Activated naive CD8-positive, alpha-beta T cell treated with anti-CD3 and anti-CD28 coated beads, Interleukin-2, amount 50 U/mL, for 24 hours (primary cell): ENCODE data around the gene MAMSTR.
"Not testable (repeated sequence)": the region's sequence is repeated elsewhere in the genome, so short reads cannot be mapped to it uniquely, and the experiment has no call there.

Experiments used
- ATAC-seq: fragments of 150-1000 bp; cut with Tn5 transposase; one replicate; pipeline ENCODE4 v1.10.0; 2021
- DNase-seq: peaks from one replicate; pipeline ENCODE4 v3.0.0; 2021
- H3K27ac Mint-ChIP-seq: one replicate; pipeline ENCODE4 v1.8.0; 2021; ENCODE audit warnings: mild to moderate bottlenecking, mixed read lengths
- H3K27me3 Mint-ChIP-seq: one replicate; pipeline ENCODE4 v1.8.0; 2021; ENCODE audit warnings: mixed read lengths
- H3K36me3 Mint-ChIP-seq: one replicate; pipeline ENCODE4 v1.8.0; 2021; ENCODE audit warnings: low read depth, mixed read lengths
- H3K4me1 Mint-ChIP-seq: one replicate; pipeline ENCODE4 v1.8.0; 2021; ENCODE audit warnings: mixed read lengths
- H3K4me3 Mint-ChIP-seq: one replicate; pipeline ENCODE4 v1.8.0; 2021; ENCODE audit warnings: mild to moderate bottlenecking, moderate library complexity, mixed read lengths
- H3K9me3 Mint-ChIP-seq: one replicate; pipeline ENCODE4 v1.8.0; 2021; ENCODE audit warnings: mixed read lengths

MAMSTR gene

GRCh38 chr19:48695743-48696352 is 23.7 kb downstream of the MAMSTR start, which contains the start of gene FUT2:
FUT2 (plus strand) TSS chr19:48695971; CDS start chr19:48702957, 6,986 bp downstream.
- Mint-ChIP-seq H3K9me3 (no peaks in the 10 kb centered on the region), H3K4me1 (peaks cover 7% of the 10 kb centered on the region), H3K36me3 (no peaks in the 10 kb centered on the region), H3K27ac (no peak within 1 kb of the TSS), H3K4me3 (no peak within 1 kb of the TSS), H3K27me3 (peaks cover 26% of the 10 kb centered on the region)
- DNase-seq, result no peak
- no peak for ATAC-seq

- H3K27me3 Mint-ChIP-seq, result peaks cover 23% of the 10 kb centered on the region
- not testable (repeated sequence) for H3K27ac Mint-ChIP-seq, ATAC-seq, H3K4me1 Mint-ChIP-seq, DNase-seq, H3K36me3 Mint-ChIP-seq, H3K4me3 Mint-ChIP-seq, H3K9me3 Mint-ChIP-seq
These were observed 25.9 kb downstream of the MAMSTR start for GRCh38 chr19:48693629-48694028.

DNA sequence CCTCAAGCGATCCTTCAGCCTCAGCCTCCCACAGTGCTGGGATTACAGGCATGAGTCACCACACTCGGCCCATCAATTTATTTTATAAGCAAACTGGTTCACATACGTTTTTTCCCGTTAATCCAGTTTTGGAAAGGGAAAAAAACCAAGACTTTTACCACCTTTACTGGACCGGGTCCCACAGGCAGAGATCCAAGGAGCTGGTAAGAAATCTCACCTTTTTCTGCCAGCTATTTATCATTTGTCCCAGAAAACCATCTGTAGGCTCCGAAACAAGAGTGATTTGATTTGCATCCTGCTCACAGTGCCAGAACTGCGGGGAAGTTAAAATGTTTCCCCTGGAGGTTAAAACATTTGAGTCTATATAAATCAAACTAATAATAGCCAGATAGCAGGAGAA is 30.1 kb downstream of the MAMSTR start:
- Mint-ChIP-seq H3K4me3 (no peak overlapping the region), H3K36me3 (no peaks in the 10 kb centered on the region), H3K4me1 (no peaks in the 10 kb centered on the region), H3K27ac (no peak overlapping the region), H3K9me3 (no peaks in the 10 kb centered on the region), H3K27me3 (no peaks in the 10 kb centered on the region)
- DNase-seq, result no peak
- ATAC-seq, result no peak

GRCh38 chr19:48687776-48688175 is 31.7 kb downstream of the MAMSTR start:
- H3K36me3 Mint-ChIP-seq, result no peaks in the 10 kb centered on the region
- H3K27me3 Mint-ChIP-seq, result no peaks in the 10 kb centered on the region
- no peak overlapping the region for H3K4me3 Mint-ChIP-seq
- H3K9me3 Mint-ChIP-seq, result no peaks in the 10 kb centered on the region
- DNase-seq (no peak), ATAC-seq (no peak)
- H3K4me1 Mint-ChIP-seq, result no peaks in the 10 kb centered on the region
- H3K27ac Mint-ChIP-seq, result no peak overlapping the region

- H3K27ac Mint-ChIP-seq, H3K27me3 Mint-ChIP-seq, DNase-seq, H3K36me3 Mint-ChIP-seq, H3K9me3 Mint-ChIP-seq, H3K4me1 Mint-ChIP-seq, ATAC-seq, H3K4me3 Mint-ChIP-seq: not testable (repeated sequence)
These were observed 32.9 kb downstream of the MAMSTR start for GRCh38 chr19:48686637-48687036.

DNA sequence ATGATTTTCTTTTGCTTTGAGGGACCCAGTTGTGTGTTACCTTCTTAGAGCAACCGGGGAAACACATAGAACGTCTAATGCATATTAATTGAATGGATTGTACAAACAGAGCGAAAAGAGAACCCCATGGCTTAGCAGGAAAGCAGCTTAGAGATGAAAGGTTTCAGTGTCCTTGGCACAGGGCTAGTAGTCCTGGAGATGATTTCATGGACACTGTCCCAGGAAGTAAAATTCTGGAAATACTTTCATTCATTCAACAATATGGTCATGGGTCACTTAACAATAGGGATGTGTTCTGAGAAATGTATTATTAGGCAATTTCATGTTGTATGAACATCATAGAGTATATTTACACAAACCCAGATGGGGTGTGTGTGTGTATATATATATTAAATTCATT is 33.4 kb downstream of the MAMSTR start:
- no peaks in the 10 kb centered on the region for H3K4me1 Mint-ChIP-seq
- H3K27ac Mint-ChIP-seq, result no peak overlapping the region
- H3K27me3 Mint-ChIP-seq, result no peaks in the 10 kb centered on the region
- DNase-seq (no peak), ATAC-seq (no peak)
- no peak overlapping the region for H3K4me3 Mint-ChIP-seq
- H3K9me3 Mint-ChIP-seq, result no peaks in the 10 kb centered on the region
- no peaks in the 10 kb centered on the region for H3K36me3 Mint-ChIP-seq

GRCh38 chr19:48685583-48685982 is 33.9 kb downstream of the MAMSTR start:
- no peak for ATAC-seq
- no peak overlapping the region for H3K4me3 Mint-ChIP-seq
- no peaks in the 10 kb centered on the region for H3K9me3 Mint-ChIP-seq
- no peaks in the 10 kb centered on the region for H3K36me3 Mint-ChIP-seq
- DNase-seq, result no peak
- H3K27me3 Mint-ChIP-seq, result no peaks in the 10 kb centered on the region
- H3K4me1 Mint-ChIP-seq, result no peaks in the 10 kb centered on the region
- no peak overlapping the region for H3K27ac Mint-ChIP-seq

- H3K4me1 Mint-ChIP-seq, result no peaks in the 10 kb centered on the region
- ATAC-seq (no peak), DNase-seq (no peak)
- no peak overlapping the region for H3K4me3 Mint-ChIP-seq
- no peaks in the 10 kb centered on the region for H3K36me3 Mint-ChIP-seq
- no peaks in the 10 kb centered on the region for H3K27me3 Mint-ChIP-seq
- no peak overlapping the region for H3K27ac Mint-ChIP-seq
- no peaks in the 10 kb centered on the region for H3K9me3 Mint-ChIP-seq
These were observed 36.2 kb downstream of the MAMSTR start for GRCh38 chr19:48683349-48683748.

GRCh38 chr19:48681127-48681470 is 38.4 kb downstream of the MAMSTR start:
- Mint-ChIP-seq H3K4me1 (no peaks in the 10 kb centered on the region), H3K36me3 (no peaks in the 10 kb centered on the region), H3K27ac (no peak overlapping the region), H3K27me3 (no peaks in the 10 kb centered on the region), H3K4me3 (no peak overlapping the region), H3K9me3 (no peaks in the 10 kb centered on the region)
- ATAC-seq, result peak; percentile 46
- no peak for DNase-seq

- Mint-ChIP-seq H3K36me3 (no peaks in the 10 kb centered on the region), H3K27me3 (no peaks in the 10 kb centered on the region), H3K9me3 (no peaks in the 10 kb centered on the region), H3K4me3 (no peak overlapping the region), H3K4me1 (no peaks in the 10 kb centered on the region), H3K27ac (no peak overlapping the region)
- no peak for ATAC-seq
- DNase-seq, result no peak
These were observed 38.9 kb downstream of the MAMSTR start for GRCh38 chr19:48680436-48681126.

DNA sequence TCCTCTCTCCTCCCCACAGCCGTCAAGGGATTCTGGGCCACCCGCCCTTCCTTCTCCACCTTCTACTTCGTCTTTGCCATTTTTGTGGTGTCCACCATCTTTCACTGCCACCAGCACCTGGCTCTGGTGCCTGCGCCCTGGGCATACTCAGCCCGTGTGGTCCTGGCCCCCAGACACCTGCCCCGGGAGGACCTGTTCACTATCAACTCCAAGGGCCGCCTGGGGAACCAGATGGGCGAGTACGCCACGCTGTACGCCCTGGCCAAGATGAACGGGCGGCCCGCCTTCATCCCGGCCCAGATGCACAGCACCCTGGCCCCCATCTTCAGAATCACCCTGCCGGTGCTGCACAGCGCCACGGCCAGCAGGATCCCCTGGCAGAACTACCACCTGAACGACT is 39.5 kb downstream of the MAMSTR start:
- H3K4me3 Mint-ChIP-seq, ATAC-seq: not testable (repeated sequence)

DNA sequence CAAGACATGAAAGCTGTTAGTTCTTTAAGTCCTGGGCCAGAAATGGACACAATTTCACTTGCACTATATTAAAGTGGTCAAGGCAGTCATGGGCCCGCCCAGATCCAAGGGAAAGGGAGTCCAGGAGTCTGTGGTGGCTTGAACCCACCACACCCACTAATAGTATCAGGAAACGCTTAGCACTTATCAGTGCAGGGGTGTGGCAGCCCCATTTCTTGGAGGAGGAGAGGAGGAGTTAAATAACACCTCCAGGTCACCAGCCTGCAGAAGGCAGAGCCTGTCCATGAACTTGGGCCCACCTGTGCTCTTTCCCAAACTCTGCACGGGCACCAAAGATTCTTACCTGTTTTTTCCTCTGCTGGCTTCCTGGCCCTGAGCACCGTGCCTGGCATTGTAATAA is 41.3 kb downstream of the MAMSTR start:
- ATAC-seq (no peak), DNase-seq (no peak)
- Mint-ChIP-seq H3K4me1 (peaks cover 6% of the 10 kb centered on the region), H3K27ac (no peak overlapping the region), H3K4me3 (no peak overlapping the region), H3K9me3 (no peaks in the 10 kb centered on the region), H3K27me3 (no peaks in the 10 kb centered on the region), H3K36me3 (no peaks in the 10 kb centered on the region)

More for the DNA sequence above, 39.5 kb downstream of the MAMSTR start:
- H3K27ac Mint-ChIP-seq, H3K36me3 Mint-ChIP-seq, H3K27me3 Mint-ChIP-seq, DNase-seq, H3K9me3 Mint-ChIP-seq, H3K4me1 Mint-ChIP-seq: not testable (repeated sequence)

DNA sequence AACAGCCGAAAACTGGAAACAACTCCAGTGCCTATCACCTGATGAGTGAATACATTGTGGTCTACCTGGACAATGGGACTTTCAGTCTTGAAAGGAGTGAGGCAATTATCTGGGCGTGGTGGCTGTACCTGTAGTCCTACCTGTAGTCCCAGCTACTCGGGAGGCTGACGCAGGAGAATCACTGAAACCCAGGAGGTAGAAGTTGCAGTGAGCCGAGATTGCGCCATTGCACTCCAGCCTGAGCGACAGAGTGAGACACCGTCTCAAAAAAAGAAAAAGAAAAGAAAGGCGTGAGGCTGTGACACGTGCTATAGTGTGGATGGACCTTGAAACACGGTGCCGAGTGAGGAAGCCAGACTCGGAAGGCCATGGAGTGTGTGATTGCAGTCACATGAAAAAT is 42.6 kb downstream of the MAMSTR start:
- ATAC-seq (no peak), DNase-seq (no peak)
- H3K4me3 Mint-ChIP-seq, result no peak overlapping the region
- no peaks in the 10 kb centered on the region for H3K36me3 Mint-ChIP-seq
- no peaks in the 10 kb centered on the region for H3K9me3 Mint-ChIP-seq
- H3K27ac Mint-ChIP-seq, result no peak overlapping the region
- H3K27me3 Mint-ChIP-seq, result no peaks in the 10 kb centered on the region
- H3K4me1 Mint-ChIP-seq, result peaks cover 6% of the 10 kb centered on the region

DNA sequence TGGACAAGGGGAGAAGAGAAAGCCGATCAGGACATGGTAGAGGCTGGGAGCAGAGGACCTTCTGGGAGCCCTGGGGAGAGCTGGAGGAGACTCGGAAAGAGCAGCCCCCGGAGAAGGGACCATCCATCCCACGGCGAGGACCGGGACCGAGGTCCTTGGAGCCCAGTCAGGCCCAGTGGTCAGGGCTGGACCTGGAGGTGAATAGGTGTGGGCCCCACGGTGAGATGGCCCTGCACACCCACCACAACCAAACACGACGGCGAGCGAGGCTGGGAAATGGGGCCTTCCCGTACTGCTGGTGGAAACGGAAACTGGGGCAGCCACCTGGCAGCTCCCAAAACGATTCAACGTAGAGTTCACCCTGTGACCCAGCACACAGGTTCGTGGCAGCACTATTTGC is 43.0 kb downstream of the MAMSTR start:
- DNase-seq (no peak), ATAC-seq (no peak)
- Mint-ChIP-seq H3K27me3 (no peaks in the 10 kb centered on the region), H3K4me3 (no peak overlapping the region), H3K36me3 (no peaks in the 10 kb centered on the region), H3K9me3 (no peaks in the 10 kb centered on the region), H3K27ac (no peak overlapping the region), H3K4me1 (peaks cover 6% of the 10 kb centered on the region)

- H3K36me3 Mint-ChIP-seq, result no peaks in the 10 kb centered on the region
- no peak overlapping the region for H3K4me3 Mint-ChIP-seq
- H3K27me3 Mint-ChIP-seq, result no peaks in the 10 kb centered on the region
- no peaks in the 10 kb centered on the region for H3K9me3 Mint-ChIP-seq
- peaks cover 6% of the 10 kb centered on the region for H3K4me1 Mint-ChIP-seq
- peak; percentile 76 for DNase-seq
- H3K27ac Mint-ChIP-seq, result no peak overlapping the region
- peak; percentile 74 for ATAC-seq
These were observed 44.4 kb downstream of the MAMSTR start for GRCh38 chr19:48674921-48675824.
